ENCODE data around the gene CNNM1. TPM values are rescaled to one million over a fixed set of nuclear protein-coding genes. Genes with fewer than 3 reads are reported as not detected.

The CNNM1 gene
- polyA plus RNA-seq, 1 experiment: 1.3 TPM

- H3K36me3 ChIP-seq (ENCODE audit: control insufficient read depth, insufficient read depth, low read length): 0 out of 2 replicates have a peak, but pooled peaks cover 2% of the 10 kb centered on the region
- POLR2A ChIA-PET: no interaction called here
- DNase-seq (ENCODE audit: low read depth): no peak
- CTCF ChIA-PET: interaction anchor here (0.7 to 1.1 kb wide), 2 partner anchors 47 to 121 kb away, joined by 3 read pairs; no protein-coding TSS in a partner anchor
- no peaks in the 10 kb centered on the region for H3K27me3 ChIP-seq (ENCODE audit: control insufficient read depth, insufficient read depth, low read length)
- H3K4me3 ChIP-seq (ENCODE audit: low read depth, low read length): no peak overlapping the region
- TF ChIP-seq CTCF (IDR thresholded peaks at IDR 0.05; ENCODE audit: insufficient read depth, low read depth, low read length): no peak
Observed at GRCh38 chr10:99438890-99439289, 109.7 kb downstream of the CNNM1 start.

DNA sequence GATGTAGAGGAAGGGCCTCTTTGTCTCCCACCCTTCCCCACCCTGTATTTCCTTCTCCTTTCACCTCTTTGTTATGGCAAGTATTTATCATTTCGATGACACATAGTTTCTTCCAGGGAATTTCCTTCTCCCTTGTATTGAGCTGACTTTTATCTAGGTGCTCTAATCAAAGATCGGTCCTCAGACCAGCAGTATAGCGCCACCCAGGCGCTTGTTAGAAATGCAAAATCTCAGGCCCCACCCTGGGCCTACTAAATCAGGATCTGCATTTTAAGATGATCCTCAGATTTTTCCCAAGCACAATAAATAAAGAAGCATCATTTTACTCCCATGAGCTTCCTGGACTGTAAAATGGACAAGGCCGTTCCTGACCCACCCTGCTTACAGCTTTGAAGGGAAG lies 113.2 kb downstream of the CNNM1 start:
- H3K36me3 ChIP-seq (ENCODE audit: control insufficient read depth, insufficient read depth, low read length): no peaks in the 10 kb centered on the region
- TF ChIP-seq CTCF (IDR thresholded peaks at IDR 0.05; ENCODE audit: insufficient read depth, low read depth, low read length): no peak
- CTCF ChIA-PET: interaction anchor here (1.1 to 1.2 kb wide), 2 partner anchors 51 to 170 kb away, joined by 3 to 4 read pairs; no protein-coding TSS in a partner anchor
- H3K27me3 ChIP-seq (ENCODE audit: control insufficient read depth, insufficient read depth, low read length): peaks cover 5% of the 10 kb centered on the region
- H3K4me3 ChIP-seq (ENCODE audit: low read depth, low read length): no peak overlapping the region
- POLR2A ChIA-PET: no interaction called here
- no peak for DNase-seq (ENCODE audit: low read depth)

DNA sequence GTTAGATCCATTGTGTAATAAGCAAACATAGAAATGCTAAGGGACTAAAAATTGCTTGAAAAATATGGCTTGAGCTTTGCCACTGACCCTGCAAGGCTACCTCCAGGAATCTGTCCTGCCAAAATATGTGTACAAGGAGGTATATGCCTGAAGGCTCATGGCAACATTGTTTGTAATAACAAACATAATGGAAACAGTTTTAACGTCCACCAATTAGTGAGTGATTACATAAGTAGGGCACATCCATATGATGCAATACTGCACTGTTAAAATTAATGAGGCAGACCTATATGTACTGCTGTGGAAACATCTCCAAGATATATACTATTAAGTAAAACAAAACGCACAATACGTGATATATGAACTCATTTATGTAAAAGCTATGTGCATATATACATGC lies 114.3 kb downstream of the CNNM1 start:
- Histone ChIP-seq H3K4me3 (ENCODE audit: low read depth, low read length) (no peak overlapping the region), H3K27me3 (ENCODE audit: control insufficient read depth, insufficient read depth, low read length) (peaks cover 5% of the 10 kb centered on the region), H3K36me3 (ENCODE audit: control insufficient read depth, insufficient read depth, low read length) (no peaks in the 10 kb centered on the region)
- DNase-seq (ENCODE audit: low read depth): no peak
- ChIA-PET POLR2A (no interaction called here), CTCF (interaction anchor here (1.2 to 3.2 kb wide), 2 partner anchors 7 to 169 kb away, joined by 3 to 17 read pairs; no protein-coding TSS in a partner anchor)
- TF ChIP-seq CTCF (IDR thresholded peaks at IDR 0.05; ENCODE audit: insufficient read depth, low read depth, low read length): no peak

Other genes with a start within 250 kb of the CNNM1 start
- 0.04 TPM in 1 of 2 replicates, not detected in the other for gene HPSE2, start 93.5 kb upstream of the CNNM1 start, polyA plus RNA-seq (2011; rRNA removed)
- 41.4 and 53.3 TPM in 2 replicates for gene GOT1, start 101.3 kb downstream of the CNNM1 start, polyA plus RNA-seq (2011; rRNA removed)
- gene NKX2-3, start 203.6 kb downstream of the CNNM1 start, polyA plus RNA-seq (2011; rRNA removed): not detected in 2 replicates